ENCODE measurements around the gene AP2B1. TPM values are rescaled to one million over a fixed set of nuclear protein-coding genes. Genes with fewer than 3 reads are reported as not detected.

The AP2B1 gene
- total RNA-seq: 50.4 and 62.0 TPM in 2 replicates

DNA sequence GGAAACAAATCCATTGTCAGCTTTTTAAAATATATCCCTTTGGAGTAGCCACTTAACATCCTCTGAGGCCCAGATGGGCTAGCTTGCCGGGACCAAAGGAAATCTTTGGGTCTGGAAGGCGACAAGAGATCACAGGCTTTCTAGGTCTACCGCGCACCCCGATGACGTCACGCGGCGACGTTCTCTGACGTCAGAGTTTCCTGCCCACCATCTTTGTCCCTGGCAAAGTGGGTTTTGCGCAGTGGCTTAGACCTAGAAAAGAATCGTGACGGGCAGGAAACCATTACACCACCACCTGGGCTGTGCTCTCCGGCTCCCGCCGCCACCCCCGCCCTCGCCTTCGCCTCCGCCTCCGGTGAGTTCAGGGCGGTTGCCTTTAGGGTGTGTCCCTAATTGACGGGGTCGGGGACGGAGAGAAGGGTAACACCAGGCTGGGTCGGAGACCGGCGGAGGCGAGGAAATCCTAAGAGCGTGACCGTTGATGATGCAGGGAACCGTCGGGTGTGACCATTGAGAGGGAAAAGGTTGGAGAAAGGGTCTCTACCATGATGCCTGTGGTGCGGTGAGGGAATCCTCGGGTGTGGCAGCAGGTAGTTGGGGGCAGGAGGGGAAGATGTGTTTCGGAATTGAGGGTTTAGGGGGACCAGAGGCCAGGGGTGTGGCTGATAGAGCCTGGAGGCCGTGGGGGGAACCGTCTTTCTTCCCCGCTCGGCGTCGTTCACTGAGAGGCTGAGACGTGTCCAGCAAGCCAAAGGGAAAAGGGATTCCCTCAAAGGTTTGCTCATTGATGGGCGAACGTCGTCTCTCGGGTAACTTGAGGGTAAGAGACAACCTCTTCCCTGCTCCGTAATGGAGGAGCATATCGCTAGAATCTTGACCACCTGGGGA is at the start of gene AP2B1:
AP2B1 (plus strand) TSS at position 249 of the 888 bp plus-strand sequence. CDS start 6,709 bp downstream, outside the sequence.

GRCh38 chr17:35537601-35538141 is 49.5 kb upstream of the AP2B1 start, which contains the start of gene SLFN12L:
SLFN12L (minus strand) TSS chr17:35537678; CDS start chr17:35522364, 15,314 bp downstream.

DNA sequence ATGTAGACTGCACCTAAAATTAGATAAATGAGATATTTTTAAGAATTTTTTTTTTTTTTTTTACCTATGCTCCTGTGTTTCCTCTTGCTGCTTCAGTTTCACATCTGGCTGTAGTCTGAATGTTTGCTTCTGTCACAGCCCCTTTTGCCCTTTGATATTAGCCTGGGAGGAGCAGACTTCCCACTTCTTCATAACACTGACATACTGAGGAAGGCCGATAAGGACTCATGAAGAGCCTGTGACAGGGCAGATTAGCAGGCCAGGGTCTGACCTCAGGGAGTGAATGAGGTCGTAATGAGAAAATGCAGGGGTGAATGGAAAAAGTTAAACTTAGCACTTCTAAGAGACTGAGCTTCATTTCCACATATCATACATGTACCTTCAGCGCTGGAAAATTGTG is 26.4 kb upstream of the AP2B1 start, which contains the start of gene SLFN14:
SLFN14 (minus strand) TSS at position 117 of the 400 bp plus-strand sequence. CDS start 2,757 bp downstream, outside the sequence.

DNA sequence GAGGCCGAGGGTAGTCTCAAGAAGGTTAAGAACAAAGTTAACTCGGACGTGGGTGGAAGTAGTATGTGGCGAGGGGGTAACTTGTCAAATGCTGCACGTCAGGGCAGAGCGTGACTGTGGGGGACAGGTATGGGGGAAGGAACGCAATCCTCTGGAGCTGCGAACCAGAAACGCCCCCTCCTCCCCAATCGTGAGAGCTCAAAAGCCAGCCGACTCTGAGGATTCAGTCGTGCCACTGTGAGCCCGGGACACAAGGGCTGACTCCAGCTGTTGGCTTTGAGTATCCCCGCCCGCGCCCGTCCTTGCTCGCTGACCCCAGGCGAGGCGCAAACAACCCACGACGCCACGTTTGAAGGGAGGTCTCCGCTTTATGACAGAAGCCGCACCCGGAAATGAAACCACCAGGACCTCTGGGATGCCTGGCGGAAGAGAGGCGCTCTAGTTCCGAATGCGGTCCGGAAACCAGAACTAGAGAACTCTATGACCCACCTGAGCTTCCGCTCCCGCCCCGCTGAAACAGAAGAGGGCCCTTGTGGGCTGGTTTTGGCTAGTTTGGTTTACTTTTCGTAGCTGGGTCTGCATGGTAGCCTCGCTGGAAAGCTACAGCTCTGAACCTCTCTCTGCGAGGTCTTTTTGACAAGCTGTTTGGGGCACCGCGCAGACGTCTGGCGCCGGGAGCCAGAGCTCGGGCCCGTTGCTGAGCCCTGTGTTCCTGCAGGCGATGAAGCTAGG is 8.8 kb upstream of the AP2B1 start, which contains the start of gene PEX12:
PEX12 (minus strand) TSS at position 375 of the 732 bp plus-strand sequence. CDS start 550 bp downstream, outside the sequence.

DNA sequence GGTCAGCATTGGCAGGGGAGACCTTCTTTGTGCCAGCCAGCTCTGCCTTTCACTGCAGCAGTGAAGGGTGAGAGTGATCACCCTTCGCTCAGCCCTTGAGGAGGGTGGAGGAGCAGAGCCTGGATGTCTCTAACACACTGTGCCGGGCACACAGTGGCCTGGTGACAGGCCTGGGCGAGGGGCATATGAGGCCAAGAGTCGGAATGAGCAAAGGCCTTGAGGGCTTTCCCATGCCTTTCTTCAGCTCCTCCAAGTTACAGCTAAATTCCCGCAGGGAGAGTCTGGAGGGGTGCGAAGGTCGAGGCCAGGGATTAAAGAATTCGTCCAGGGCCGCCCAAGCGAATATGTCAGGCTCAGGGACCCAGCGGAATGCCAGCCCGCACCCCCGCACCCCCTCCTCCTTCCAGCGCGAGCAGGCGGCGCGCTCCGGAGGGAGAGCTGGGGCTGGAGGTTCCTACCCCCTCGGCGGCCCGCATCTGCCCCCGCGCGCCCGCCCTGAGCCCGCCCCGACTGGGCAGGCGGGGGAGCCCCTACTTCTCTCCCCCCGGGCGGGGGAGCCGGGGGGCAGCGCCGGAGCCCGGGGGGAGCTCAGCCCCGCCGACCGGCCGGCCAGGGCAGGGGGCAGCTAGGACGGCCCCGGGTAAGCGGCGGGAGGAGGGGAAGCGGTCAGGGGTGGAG is 144.3 kb downstream of the AP2B1 start, which contains the start of gene RASL10B:
RASL10B (plus strand) TSS at position 401 of the 678 bp plus-strand sequence. CDS start 3,546 bp downstream, outside the sequence.

GRCh38 chr17:35752945-35753764 is 166.0 kb downstream of the AP2B1 start, which contains the start of gene GAS2L2:
GAS2L2 (minus strand) TSS chr17:35753239; CDS start chr17:35752850, 389 bp downstream.

GRCh38 chr17:35760587-35760986 is 173.5 kb downstream of the AP2B1 start, which contains the start of gene C17orf50:
C17orf50 (plus strand) TSS chr17:35760887; CDS start chr17:35760942, 55 bp downstream.

Other genes with a start within 250 kb of the AP2B1 start
- gene SLFN11, start 213.7 kb upstream of the AP2B1 start, total RNA-seq: 49.6 and 50.1 TPM in 2 replicates
- 23.8 and 33.0 TPM in 2 replicates for gene SLFN12, start 154.8 kb upstream of the AP2B1 start, total RNA-seq
- 1.5 and 2.2 TPM in 2 replicates for gene SLFN13, start 138.6 kb upstream of the AP2B1 start, total RNA-seq
- gene SLFN12L, start 49.6 kb upstream of the AP2B1 start, total RNA-seq: not detected in 2 replicates
- not detected in 2 replicates for gene SLFN14, start 26.5 kb upstream of the AP2B1 start, total RNA-seq
- 4.3 and 7.5 TPM in 2 replicates for gene PEX12, start 8.8 kb upstream of the AP2B1 start, total RNA-seq
- 1.4 and 4.2 TPM in 2 replicates for gene RASL10B, start 144.3 kb downstream of the AP2B1 start, total RNA-seq
- gene GAS2L2, start 165.9 kb downstream of the AP2B1 start, total RNA-seq: 0.18 and 0.32 TPM in 2 replicates
- not detected in 2 replicates for gene C17orf50, start 173.6 kb downstream of the AP2B1 start, total RNA-seq
- gene MMP28, start 208.3 kb downstream of the AP2B1 start, total RNA-seq: 0.32 TPM in 1 of 2 replicates, not detected in the other
- 17.3 and 36.5 TPM in 2 replicates for gene TAF15, start 222.2 kb downstream of the AP2B1 start, total RNA-seq

Measured in cardiac atrium fibroblast (primary cell).